Limb (tissue), 2 donors: ENCODE measurements around the gene TRAPPC12.

Source experiments
- DNase-seq, 2 donors: peaks; one replicate each; pipeline ENCODE4 v3.0.0-alpha.2; 2016; ENCODE audit errors: extremely low spot score in 2 of 2

Gene TRAPPC12

DNA sequence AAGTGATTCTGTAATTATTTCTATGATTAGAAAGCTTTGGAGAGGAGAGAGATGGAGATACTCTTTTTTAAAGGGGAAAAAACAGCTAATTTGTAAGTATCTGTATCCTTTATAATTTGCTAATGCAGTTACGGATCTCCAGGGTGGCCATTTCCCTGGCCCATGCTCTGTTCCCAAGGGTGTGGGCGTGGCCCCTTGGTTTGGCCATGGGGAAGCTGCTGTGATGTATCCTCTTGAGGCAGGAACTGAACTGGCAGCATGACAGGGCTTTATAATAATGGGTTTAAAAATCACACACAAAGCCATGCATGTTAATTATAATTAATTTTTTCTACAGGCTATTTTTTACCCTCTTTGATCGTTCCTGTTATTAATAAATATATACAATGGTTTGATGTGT is 27.0 kb downstream of the TRAPPC12 start:
- no peak for DNase-seq

DNA sequence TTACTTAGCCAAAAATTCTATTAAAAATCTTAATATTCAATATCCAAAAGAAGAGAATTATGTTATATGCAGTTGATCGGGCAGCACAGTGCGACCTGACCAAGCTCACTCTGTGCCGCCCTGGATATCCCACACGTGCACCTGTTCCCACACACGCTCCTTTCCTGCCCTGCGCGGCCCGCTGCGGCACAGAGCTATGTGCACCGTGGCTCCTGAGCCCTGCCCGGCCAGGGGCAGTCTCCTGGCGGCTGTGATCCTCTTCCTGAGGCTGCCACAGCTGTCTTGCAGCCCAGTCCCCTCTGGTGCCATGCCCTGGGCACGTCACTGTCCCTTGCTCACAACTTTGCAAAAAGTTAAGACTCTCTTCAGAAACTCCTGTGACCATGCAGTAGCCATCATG is 29.3 kb downstream of the TRAPPC12 start:
- DNase-seq: no peak

DNA sequence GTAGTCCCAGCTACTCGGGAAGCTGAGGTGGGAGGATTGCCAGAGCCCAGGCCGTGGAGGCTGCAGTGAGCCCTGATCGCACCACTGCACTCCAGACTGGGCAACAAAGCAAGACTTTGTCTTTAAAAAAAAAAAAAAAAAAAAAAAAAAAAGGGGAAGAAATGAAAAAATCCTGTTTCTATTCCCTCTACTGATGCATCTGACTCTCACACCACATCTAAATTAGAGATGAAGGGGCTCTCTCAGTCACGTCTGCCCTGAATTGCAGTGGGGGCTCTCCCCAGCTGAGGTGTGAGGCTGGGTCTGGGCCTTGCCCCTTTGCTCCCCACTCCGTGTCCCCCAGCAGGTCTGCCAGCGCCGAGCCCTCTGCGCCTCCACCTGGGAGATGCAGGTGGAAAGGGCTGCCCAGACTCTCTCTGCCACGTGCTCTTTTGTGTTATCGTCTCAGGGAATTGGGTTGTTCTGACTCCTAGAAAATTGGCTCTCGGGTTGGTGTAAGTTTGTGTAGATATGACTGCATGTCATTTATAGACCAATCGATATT is 30.2 kb downstream of the TRAPPC12 start:
- no peak for DNase-seq

DNA sequence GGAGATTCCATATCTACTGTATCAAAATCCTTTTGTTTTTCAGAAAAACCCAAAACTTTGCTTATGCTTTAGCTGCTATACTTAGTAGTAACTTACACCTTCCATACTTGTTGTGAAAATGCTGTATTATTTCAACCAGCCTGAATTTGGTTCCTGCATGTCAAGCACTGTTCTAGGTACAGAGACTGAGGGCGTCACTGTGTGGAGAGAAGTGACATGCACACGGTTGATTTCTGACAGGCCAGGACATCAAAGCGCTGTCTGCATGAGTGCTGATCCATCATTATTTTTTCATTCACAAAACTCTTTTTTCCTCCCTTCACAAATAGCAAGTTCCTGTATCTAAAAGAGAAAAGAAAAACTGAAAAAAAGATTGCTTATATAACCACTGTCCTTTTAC is 31.6 kb downstream of the TRAPPC12 start:
- DNase-seq: no peak

DNA sequence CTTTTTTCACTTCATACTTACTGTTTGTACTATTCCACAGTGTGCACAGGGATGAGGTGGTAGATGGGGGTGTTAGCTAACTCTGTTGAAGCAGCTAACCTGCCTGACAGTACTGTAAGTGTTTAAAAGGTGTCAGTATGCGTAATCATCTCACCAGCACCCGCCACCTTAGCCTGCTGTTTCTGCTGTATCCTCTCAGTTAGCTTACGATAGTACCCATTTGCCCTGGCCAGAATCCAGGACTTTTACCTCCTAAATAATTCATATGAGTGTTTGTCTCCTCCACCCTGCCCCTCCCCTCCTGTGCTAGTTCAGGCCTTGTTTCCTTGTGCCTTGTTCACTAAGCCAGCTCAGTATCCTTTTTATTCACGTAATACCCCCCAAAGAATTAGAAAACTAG is 34.2 kb downstream of the TRAPPC12 start:
- no peak for DNase-seq

DNA sequence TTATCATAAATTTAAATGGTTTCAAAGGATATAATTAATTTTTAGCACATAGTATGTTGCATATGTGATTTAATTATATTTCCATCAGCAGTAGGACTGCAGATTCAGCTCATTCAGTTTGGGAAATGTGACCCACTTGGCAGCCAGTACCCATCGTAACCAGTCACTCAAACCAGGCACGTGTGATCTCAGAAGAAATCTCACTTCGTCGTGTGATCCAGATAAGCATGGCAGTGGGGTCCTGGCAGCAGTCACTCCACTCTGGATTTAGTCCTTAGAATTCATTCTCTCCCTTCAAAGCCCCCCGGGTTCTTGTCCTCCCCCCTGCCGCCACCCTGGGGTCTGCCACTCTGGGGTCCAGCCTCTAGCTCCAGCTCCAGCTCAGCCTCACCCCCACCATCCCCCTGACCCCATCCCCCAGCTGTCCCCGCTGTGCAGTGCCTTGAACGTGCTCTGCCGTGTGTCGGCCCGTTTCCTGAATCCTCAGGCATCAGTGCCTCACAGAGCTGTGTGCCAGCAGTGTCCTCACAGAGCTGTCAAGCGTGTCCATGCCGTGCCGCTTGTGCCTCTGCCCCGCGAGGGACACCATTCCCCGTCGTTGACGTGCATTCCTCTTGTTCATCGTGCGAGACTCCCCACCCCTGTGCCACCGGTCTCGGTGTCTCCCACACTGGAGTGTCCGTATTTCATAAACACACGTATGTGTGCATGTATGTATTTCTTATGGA is 34.8 kb downstream of the TRAPPC12 start:
- DNase-seq: no peak

DNA sequence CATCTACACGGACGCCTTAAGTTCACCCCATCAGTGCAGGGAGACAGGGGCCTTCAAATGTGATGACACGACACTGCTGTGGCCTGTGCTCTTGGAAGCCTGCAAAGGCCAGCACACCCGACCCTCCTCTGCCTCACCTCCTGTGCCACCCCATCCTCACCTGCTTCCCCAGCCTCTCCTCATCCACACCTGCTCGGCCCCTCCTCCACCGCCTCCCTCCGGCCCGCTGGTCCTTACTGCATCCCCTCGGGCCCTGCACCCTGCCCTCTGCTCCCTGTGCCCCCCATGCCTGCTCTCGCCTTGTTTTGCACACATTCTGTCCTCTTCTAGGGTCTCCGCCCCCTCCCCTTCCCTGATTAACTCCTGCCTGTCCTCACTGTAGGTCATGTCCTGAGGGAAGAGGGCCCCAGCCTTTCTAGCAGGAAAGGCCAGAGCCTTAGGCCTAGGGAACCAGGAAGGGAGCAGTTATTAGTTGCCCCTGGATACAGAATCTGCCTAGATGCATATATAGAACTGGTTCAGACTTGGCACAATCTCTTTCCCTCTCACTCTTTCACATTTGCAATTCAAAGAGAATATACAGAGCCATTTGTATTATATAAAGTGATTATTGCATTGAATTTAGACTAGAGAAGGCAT is 39.4 kb downstream of the TRAPPC12 start:
- no peak for DNase-seq

DNA sequence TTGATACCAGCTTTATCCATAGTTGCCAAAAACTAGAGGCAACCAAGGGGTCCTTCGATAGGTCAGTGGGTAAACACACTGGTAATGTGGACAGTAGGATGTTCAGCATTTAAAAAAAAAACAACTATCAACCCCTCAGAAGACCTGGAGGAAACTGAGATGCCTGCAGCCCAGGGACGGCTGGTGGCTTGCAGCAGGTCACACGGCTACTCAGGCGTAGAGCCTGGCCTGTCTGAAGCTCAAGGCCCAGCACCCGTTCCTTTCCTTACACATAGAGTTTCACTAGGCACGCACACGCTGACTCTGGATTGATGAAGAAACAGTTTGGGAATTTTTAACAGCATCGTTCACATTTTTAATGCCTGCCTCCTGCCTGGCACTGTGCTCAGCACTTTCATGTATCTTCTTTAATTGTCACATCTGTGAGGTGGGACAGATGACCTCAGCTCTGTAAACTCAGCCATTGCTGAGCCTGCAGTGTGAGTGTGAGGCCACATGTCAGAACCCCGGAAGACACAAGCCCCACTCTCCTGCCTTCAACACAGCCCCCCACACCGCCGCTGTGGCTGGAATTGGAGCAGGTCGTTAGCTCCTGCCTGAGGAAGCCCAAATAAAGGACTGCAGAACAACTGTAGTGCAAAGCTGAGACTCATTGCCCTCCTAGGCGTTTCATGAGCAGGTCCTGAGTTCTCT is 40.7 kb downstream of the TRAPPC12 start:
- DNase-seq: no peak

DNA sequence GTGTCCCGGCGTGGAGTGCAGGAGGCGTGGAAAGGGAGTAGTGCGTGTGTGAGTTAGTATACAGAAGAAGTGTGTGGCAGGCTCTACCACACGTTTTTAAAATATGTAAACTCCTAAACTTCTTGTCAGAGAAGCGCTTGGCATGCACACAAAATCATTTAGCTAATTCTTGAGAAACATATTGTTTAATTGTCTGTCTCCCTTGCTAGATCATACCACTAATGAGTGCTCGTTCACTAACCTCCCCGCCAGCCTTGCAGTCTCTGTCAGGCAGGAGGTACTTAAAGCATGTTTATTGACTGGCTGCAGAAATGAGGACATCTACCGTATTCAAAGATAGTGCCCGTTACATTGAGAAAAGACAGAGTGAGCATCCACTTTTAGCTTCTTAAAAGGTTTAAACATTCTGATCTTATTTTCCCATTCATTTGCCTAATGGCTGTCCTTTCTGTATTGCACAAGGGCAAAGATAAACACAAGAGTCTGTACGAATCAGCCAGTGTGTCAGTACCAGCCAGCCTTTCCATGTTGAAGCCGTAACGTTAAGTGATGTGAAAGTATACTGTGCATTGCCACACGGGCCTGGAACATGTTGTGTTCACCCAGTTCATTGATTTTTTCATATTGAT is 41.4 kb downstream of the TRAPPC12 start:
- no peak for DNase-seq

DNA sequence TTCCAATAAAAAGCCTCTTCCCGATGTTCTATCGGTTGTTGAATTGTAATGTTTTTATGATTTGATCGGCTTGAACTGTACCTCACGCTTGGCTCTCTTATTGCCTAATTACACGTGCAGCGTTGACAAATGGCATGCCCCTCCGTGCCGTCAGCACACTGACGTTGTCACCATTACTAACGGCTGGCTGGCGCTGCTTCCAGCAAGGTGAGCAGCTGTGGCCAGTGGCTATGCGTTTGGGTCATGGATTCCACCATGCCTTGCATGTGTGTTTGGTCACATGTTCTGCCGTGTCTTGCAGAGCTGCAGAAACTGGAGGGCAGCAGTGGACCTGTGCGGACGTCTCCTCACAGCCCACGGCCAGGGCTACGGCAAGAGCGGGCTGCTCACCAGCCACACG is 42.1 kb downstream of the TRAPPC12 start:
- no peak for DNase-seq

DNA sequence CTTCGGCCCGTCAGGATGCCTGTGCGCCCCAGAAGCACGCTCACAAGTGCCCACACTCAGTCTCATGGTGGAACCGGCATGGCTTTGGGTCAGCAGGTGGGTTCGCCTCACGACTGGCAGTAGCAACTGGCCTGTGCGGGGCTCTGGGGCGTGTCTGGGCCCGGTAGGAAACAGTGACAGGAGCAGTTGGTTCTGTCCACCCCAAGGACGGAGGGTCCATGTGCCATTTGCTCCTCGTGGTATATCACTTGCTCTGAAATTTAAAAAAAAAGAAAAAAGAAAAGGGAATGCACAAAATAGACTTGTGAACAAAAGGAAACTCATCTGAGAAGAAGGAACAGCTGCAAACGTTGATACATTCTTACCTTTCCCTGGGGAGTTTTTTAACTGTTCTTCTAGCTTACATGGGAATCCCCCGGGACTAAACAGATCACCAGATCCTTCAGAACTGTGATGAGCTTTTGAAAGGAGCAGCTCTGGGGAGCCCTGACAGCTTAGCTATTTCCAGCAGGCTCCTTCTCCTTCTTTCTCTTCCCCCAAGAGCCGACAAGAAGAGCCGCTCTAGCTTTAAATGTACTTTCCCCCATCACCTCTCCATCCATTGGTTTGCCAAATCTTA is 42.8 kb downstream of the TRAPPC12 start:
- DNase-seq: no peak

DNA sequence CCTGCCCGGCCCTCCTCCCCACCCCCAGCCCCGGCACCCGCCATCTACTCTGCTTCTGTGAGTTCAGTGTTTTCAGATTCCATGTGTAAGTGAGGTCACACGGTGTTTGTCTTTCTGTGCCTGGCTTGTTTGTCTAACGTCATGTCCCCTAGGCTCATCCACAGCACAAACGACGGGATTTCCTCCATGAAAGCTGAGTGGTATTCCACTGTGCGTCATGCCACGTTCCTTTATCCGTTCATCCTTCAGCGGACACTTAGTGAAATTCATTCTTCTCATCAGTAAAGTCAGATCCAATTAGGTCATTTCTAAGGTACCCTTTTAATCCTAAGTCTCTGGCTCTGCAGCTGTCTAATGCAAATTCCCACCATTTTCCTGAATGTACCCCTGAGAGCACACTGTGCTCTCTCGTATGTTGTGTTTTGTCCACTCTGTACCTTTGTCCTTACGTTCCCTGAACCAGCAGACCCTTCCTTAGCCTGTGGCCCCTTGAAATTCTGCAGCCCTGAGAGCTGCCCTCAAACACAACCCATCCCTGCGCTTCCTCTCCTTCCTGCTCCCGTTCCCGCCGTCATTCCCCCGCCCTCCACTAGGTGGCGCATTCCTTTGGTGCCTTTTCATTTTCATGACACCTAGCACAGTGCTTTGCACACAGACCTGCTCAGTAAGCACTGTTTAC is 44.1 kb downstream of the TRAPPC12 start:
- peak in 1 of 2 donors; percentile 70 for DNase-seq

DNA sequence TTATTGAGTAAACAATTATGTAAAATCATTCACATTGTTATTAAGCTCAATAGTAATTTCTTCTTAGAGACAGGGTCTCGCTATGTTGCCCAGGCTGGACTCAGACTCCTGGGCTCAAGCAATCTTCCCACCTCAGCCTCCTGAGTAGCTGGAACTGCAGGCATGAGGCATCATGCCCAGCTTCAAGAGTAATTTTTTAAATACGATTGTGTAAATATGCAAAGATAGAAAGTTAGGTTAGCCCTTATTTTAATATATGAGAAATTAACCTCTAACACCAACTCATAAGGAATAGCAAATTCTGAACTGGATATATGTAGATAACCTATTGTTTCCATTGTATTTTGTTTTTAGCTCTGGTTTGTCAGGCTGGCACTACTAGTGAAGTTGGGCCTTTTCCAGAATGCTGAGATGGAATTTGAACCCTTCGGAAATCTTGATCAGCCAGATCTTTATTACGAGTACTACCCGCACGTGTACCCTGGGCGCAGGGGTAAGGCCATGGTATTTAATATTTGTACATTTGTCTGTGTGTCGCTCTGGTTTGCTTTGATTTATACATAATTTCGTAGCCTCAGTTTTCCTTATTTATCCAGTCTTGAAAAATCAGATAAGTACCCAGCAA is 44.8 kb downstream of the TRAPPC12 start:
- DNase-seq: no peak

DNA sequence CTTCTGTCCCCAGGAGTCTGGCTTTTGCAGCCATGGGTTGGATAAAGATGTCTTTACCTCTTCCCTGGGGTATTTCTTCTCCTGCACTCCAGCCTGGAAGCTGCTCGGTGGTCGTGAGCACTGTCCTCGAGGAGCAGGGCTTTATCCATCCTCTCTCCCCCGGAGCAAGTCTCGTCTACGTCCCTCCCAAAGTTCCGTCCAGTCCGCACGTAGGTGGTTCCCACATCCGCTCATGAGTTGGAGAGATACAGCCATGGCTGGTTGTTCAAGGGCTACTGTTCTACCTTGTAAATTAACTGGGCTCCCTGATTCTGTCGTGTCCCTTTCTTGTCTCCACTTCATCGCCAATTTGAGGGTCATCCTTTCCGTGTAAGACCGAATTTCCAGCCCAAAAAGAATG is 47.1 kb downstream of the TRAPPC12 start:
- no peak for DNase-seq

DNA sequence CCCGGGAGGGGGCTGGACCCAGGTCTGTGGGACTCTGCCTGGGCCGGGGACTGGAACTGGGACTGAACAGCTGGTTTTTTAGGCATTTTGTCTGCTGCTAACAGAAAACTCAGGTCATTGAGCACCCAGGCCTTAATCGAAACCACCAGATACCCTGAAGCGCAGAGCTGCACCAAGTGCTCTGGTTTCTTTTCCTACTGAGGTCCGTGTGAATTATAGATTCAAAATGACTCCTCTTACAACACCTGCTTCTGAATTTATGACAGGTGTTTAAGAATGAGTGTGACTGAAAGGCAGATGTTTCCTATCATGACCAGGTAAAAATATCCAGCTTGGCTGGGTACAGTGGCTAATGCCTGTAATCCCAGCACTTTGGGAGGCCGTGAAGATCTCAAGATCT is 47.8 kb downstream of the TRAPPC12 start:
- no peak for DNase-seq

DNA sequence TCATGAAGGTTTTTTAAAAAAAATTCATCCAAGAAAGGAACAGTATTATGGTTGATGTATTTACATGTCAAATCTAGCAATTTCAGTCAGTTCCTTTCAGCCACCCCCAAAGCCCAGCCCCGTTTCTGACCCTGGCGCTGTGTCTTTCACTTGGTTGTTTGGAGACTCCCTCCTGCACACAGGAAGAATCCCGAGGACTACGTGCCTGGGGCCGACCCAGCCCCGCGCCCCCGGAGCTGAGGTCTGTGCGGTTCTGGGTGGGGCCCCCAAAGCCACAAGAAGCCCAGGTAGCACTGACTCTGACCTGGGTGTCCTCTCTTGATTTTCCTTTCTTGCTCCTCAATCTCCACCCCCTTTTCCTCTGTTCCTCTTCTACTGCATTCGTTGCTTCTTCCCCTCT is 49.1 kb downstream of the TRAPPC12 start:
- DNase-seq: no peak

DNA sequence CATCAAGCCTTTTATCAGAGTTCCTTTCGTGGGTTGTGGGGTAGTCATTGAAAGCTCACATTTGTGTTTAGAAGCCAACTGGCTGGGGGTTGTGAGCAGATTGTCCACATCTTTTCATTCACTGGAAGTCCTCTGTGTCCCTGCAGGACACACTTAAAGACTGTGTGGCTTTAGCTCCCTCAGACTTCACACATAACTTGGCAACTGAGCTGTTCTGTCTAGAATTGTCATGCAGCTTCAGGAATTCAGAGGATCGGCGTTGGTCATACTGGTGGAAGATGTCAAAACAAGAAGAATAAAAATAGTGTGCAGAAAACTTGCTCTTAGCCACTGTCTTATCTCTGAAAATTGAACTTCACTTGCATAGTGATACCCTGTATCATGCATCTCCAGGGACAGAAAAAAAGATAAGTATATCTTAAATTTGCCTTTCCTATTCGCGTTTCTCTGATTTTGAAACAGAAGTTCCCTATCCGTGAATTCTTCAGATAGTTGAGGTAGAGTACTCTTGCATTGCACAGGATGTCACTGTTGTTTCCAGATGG is 49.6 kb downstream of the TRAPPC12 start:
- DNase-seq: no peak

DNA sequence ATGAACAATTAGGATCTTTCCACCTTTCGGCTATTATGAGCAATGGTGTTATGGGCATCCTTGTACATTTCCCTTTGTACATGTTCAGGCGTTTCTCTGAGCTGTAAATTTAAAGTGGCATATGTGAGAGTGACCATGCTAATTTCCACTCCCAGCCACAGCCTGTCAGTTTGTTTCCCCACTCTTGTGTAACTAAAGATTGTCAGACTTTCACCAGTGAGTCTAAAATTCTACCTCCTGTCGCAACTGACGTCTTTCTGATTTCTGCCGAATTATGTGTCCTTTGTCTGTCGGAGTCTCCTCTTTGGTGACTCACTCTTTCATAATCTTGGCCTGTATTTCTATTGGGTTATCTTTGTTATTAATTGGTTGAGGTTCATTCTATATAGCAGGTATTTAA is 50.7 kb downstream of the TRAPPC12 start:
- no peak for DNase-seq

DNA sequence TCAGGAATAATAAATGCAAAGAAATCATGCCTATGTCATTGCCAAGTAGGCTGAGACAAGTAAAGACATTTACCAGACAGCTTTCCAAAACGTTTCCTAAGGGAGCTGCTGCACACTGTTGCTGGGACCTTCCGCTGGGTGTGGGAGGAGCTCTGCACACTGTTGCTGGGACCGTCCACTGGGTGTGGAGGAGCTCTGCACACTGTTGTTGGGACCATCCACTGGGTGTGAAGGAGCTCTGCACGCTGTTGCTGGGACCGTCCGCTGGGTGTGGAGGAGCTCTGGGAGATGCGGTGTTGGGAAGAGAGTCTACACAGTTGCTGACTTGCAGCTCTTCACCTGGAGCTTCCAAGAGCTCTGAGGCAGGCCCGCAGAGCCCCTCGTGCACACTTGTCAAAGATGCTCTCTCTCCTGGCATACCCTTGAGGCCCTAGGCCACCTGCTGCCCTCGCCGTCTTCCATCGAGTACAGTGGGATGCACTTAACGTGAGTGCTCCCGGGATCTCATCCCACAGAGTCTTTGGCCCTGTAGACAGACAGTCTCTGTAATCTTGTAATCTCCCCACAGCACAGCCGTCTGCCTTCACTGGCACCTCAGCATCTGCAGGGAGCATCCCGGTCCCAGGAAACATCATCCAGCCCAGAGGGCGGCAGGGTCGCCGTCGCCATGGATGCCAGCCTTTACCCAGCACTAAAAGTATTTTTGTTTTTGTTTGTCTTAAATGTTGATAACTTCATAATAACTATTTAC is 51.4 kb downstream of the TRAPPC12 start:
- DNase-seq: no peak

DNA sequence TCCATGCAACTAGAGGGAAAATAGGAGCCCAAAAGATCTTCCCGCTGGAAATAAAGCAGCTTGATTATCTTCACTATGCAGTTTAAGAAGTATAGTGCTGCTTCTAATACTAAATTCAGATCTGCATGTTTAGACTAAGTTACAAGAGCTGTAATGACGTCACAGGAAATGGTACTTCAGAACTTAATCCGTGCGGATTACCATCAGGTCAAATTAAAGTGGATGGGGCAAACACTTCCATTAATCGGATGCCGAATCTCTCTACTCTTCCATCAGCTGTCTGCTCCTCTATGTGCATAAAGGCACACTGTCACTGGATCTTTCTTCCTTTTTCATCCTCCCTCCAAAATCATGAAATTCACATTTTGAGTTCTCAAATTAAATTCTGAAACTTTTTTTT is 52.6 kb downstream of the TRAPPC12 start:
- DNase-seq: no peak
